Measurements from ENCODE around the gene OR1L6. TPM values are rescaled to one million over a fixed set of nuclear protein-coding genes. Genes with fewer than 3 reads are reported as not detected.

OR1L6 gene
- total and polyA plus RNA-seq, 2 of the 8 experiments (the other 6 are each of a cell fraction or from before 2014, with no cell fraction given) = not detected

GRCh38 chr9:122723690-122724089 lies 18.4 kb upstream of the OR1L6 start, which contains the start of gene OR1L4:
Gene OR1L4, plus strand, starts transcription at chr9:122723990. Its CDS starts 0 bp downstream, at chr9:122723990.
- Histone ChIP-seq H2BK12ac (ENCODE audit: low read depth, low read length) (no peak within 1 kb of the TSS), H3K36me3 (ENCODE audit: control insufficient read depth in 2 of 4, insufficient read depth in 4 of 4, low read length in 3 of 4) (no peaks in the 10 kb centered on the region), H3K56ac (replicated peaks; ENCODE audit: insufficient read length, low read depth, low read length) (no peak within 1 kb of the TSS), H3K18ac (ENCODE audit: extremely low read depth, low read length) (no peak within 1 kb of the TSS), H2BK20ac (ENCODE audit: low read length) (no peak within 1 kb of the TSS), H3K23me2 (ENCODE audit: low read depth, low read length) (no peaks in the 10 kb centered on the region), H3K79me2 (ENCODE audit: control insufficient read depth in 1 of 2, insufficient read depth in 2 of 2, low read length in 2 of 2) (no peaks in the 10 kb centered on the region), H3K9ac (replicated peaks in 1 of 4; ENCODE audit: extremely low read depth in 1 of 4, low read depth in 3 of 4, low read length in 3 of 4) (no peak within 1 kb of the TSS), H4K20me1 (replicated peaks in 1 of 2; ENCODE audit: control insufficient read depth in 1 of 2, insufficient read depth in 2 of 2, low read length in 2 of 2) (no peaks in the 10 kb centered on the region), H2AK5ac (ENCODE audit: low read depth, low read length) (no peak within 1 kb of the TSS), H2BK5ac (ENCODE audit: low read depth, low read length) (no peak within 1 kb of the TSS), H3K4ac (replicated peaks; ENCODE audit: insufficient read length, low read depth, low read length) (no peak within 1 kb of the TSS), H3K23ac (ENCODE audit: insufficient read length) (no peak within 1 kb of the TSS), H3K27me3 (replicated peaks in 1 of 4; ENCODE audit: control insufficient read depth in 3 of 4, extremely low read depth in 1 of 4, insufficient read depth in 3 of 4, low read length in 3 of 4) (no peaks in the 10 kb centered on the region), H3K4me2 (ENCODE audit: insufficient read depth in 1 of 2, low read depth in 2 of 2, low read length in 2 of 2) (no peak within 1 kb of the TSS), H3K14ac (ENCODE audit: insufficient read length) (no peak within 1 kb of the TSS), H4K8ac (ENCODE audit: extremely low read depth, insufficient read depth, low read length) (no peak within 1 kb of the TSS), H3K9me3 (ENCODE audit: insufficient read depth in 2 of 2, low read depth in 1 of 2, low read length in 1 of 2) (peaks cover 52 to 53% of the 10 kb centered on the region in 2 experiments), H4K5ac (ENCODE audit: insufficient read length, low read depth, low read length) (no peak within 1 kb of the TSS), H3K4me1 (replicated peaks in 1 of 4; ENCODE audit: control insufficient read depth in 3 of 4, insufficient read depth in 4 of 4, low read length in 3 of 4) (no peaks in the 10 kb centered on the region), H3K27ac (ENCODE audit: low read depth, low read length) (no peak within 1 kb of the TSS), H4K91ac (replicated peaks; ENCODE audit: insufficient read length, low read length) (no peak within 1 kb of the TSS), H3K4me3 (ENCODE audit: extremely low read depth in 1 of 4, insufficient read depth in 2 of 4, low read depth in 3 of 4, low read length in 4 of 4) (no peak within 1 kb of the TSS), H2AFZ (ENCODE audit: low read length) (no peak within 1 kb of the TSS), H2BK120ac (replicated peaks; ENCODE audit: low read depth, low read length) (no peak within 1 kb of the TSS), H3K79me1 (ENCODE audit: low read depth, low read length) (no peaks in the 10 kb centered on the region), H2BK15ac (ENCODE audit: low read length) (no peak within 1 kb of the TSS)
- 63% methylated on average over 1 of the region's 1 CpG; no CpG with 5 or more reads in 1 of the 2 experiments for WGBS, 2 experiments (ENCODE audit: extremely low coverage in 1 of 2, insufficient coverage in 1 of 2, insufficient read length in 1 of 2, insufficient replicate concordance in 2 of 2, low coverage in 1 of 2, low lambda C conversion rate in 2 of 2, missing lambda C conversion rate in 1 of 2)
- DNase-seq (ENCODE audit: low read depth in 1 of 2, low spot score in 2 of 2) (no peak), FAIRE-seq (no peak)
- ChIA-PET POLR2A (ENCODE audit: partially characterized antibody) (no interaction called here), CTCF (ENCODE audit: partially characterized antibody) (no interaction called here)
- TF ChIP-seq SP4 (IDR thresholded peaks at IDR 0.05; ENCODE audit: low read length) = no peak
- no peak for TF ChIP-seq GTF2F1 (IDR thresholded peaks at IDR 0.05; ENCODE audit: borderline replicate concordance, low read depth, low read length)

Measured in H1 (cell line).